GM21390 (cell line): ENCODE results near the gene AMPH.
"Not testable (repeated sequence)": the region's sequence is repeated elsewhere in the genome, so short reads cannot be mapped to it uniquely, and the experiment has no call there.

Experiments used
- ATAC-seq: cut with Tn5 transposase; IDR thresholded peaks from one replicate; pipeline ENCODE4 v1.9.1; 2021; ENCODE audit not compliant: unreplicated experiment

Gene AMPH

DNA sequence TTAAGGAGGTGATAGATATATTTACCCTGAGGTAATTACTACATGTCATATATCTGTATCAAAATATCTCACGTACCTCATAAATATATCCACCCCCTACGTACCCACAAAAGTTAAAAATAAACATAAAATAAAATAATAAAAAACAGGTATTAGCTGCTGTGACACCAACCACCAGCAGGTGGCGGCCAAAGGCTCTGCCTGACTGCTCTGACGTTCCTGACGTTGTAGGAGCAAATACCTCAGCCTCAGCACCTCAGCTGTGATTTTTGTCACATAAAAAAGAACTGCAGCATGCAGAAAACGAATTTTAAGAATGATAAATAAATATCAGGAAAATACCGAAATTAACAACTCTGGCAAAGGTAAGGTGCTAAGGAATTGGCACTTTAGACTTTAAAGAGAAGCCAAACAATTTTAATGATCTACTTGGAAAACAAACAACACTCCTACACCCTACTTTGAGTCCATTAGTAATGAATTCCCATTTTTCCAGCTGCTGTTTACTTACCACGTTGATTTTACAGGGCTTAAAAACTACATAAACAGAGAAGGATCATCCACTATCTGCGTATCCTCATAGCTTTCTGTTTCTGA lies 232.3 kb downstream of the AMPH start:
- ATAC-seq, result no peak

DNA sequence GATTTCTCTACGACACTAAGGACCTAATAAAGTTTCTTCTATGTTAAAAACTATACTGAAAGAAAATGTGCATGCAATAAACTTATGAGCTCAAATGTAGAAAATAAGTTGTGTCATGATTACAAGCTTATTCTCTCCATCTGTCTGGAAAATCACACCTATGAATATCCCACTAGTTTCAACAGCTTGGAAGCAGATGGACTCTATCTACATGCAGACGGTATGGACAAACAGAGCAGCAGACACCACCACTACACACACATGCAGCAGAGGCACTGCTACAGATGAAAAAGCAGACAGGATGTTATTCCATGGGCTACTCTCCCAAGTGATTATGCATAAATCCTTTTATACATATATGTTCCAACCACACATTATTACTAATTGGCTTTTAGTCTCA lies 234.3 kb downstream of the AMPH start:
- ATAC-seq, result no peak

DNA sequence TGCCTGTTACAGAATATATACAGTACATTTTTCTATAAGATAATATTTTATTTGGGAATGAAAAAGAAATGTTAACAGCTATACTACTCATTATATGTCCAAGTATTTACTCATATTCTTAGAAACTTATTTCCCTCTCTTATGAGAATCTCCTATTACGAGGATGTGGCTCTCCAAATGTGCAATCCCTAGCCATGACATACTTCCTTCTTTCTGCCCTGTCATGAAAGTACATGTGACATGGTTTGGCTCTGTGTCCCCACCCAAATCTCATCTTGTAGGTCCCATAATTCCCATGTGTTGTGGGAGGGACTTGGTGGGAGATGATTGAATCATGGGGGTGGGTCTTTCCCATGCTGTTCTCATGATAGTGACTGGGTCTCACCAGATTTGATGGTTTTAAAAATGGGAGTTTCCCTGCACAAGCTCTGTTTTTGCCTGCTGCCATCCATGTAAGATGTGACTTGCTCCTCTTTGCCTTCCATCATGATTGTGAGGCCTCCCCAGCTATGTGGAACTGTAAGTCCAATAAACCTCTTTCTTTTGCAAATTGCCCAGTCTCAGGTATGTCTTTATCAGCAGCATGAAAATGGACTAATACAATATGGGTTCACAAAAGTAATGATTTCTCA lies 235.1 kb downstream of the AMPH start:
- ATAC-seq, result not testable (repeated sequence)

DNA sequence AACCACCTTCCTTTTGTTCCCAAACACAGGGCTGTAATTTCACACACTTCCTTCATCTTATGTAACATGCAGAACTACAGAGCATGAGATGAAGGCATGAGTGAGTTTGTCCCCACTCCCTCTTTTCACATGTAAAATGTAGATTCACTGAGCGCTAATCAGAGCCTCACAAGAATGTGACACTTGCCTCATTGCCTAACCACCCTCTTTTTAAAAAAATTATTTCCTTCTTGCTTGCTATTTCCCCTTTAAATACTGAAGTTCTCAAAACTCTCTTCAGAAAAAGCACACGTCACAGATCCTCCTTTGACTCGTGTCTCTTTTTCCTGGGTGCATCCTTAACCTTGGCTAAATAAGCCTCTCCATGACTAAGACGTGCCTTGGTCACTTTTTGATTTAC lies 236.5 kb downstream of the AMPH start:
- no peak for ATAC-seq

DNA sequence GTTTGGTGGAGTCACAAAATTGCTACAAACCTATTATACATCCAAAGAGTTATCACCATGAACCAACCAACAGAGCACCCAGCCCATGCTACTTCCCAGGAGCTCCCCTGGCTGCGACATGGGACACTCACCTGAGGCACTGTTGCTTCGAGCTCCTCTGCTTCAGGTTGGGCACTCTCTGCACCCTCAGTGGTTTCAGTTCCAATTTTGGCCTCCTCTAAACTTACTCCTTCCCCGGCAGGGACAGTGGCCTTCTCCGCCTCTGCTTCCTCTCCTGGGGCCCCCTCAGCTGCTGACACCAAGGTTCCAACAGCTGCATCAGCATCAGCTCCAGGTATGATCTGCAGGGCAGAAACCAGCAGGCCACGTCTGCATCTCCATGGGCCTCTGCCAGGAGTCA lies 237.3 kb downstream of the AMPH start:
- peak; percentile 72 for ATAC-seq

DNA sequence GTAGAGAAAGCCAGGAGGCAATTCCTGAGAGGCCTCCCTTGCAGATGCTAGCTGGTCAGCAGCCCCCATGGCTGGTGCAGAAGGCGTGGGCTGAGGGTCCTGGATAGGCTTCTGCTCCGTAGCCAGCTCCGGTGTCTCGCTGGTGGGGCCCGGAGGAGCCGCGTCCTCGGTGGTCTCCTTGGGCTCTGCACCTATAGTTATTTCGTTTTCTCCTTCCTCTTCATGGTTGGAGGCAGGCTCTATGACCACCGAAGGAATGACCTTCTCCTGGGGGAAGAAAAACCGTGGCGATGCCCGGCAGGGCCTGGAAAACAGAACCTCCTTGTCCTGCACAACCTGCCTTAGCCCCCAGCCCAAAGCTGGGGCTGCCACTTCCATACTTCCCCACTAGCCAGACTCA lies 239.4 kb downstream of the AMPH start:
- ATAC-seq, result no peak

DNA sequence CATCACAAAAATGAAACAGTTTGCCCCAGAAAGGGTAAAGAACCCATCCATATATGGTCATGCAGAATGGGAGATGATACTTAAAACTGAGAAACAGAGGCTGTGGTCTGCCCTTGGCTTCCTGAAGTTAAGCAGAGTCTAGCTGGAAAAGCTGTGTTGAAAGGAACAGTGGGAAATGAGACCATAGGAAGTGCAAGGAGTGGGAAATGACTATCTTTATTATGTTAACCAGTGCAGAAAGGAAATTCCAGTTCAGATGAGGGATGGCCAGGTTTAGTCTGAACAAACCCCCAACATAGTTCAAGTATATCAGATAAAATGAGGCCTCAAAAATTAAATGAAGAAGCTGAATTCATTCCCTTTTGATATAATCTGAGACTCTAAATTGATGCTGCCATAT lies 245.5 kb downstream of the AMPH start:
- no peak for ATAC-seq

DNA sequence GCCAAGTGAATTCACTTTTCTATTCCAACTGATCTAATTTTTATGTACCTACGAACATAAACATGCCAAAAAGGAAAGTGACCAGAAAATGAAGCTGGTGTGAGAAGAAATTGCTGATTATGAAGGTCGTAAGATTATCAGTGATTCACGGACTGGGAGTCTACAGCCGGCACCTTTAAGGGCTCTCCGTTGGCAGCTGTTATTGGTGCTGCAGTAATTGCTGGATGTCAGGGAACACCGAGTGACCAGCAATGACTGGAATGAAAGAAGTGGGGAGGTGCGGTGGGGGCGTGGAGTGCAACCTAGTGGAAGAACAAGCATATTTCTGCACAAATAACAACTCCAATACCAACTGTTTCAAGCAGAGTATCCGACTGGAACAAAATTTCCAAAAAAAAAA lies 247.9 kb downstream of the AMPH start:
- ATAC-seq, result no peak

DNA sequence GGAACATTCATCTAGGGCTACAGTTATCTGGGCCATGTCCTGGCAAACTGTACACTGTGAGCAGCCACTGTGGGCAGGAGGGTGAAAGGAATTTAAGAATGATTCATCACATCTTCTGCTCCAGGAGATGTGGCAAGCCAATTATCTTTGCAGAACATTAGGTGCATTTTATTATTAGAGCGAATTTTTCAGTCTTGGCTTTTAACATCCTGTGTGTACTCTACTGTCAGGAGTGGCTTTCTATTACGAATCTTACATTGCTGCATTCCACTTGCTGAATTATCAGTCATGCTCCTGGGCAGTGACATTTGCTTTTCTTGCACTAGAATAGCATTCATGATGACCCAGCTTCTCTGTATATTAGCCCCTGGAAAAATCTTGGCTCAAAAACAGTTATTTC lies 248.5 kb downstream of the AMPH start:
- no peak for ATAC-seq

DNA sequence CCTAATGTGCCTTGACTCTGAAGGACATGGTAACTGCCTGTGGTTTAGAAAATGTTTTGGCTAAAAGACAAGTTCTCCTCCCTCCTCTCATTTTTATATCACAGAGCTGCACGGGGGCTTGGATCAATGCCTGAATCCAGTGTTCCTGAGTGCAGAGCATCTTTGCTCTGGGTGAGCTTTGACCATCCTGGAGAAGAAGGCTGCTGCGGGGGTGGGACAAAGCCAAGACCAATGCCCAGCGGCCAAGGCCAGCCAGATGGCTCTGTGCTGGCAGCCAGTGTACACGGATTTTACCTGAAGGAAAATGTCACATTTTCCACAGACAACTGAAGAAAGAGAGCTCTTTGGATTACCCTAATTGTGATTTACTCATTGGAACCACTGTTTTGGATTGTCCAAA lies 255.7 kb downstream of the AMPH start:
- no peak for ATAC-seq

DNA sequence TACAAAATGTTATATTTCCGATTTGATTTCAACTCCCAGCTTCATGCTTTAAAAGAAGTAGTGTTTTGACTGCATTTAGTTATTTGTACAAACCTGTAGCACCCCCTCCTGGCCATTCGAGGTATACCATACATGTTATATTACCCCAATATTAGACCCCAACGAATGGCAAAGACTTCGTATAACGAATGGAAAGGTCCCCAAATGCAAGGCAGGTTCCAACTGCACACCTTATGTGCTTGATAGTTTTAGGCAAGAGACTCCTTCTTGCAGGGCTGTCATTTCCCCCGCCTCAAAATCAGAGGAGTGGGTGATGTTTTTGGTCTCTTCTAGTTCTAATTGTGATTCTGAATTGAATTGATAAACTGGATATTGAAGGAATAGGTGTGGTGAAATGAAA lies 256.7 kb downstream of the AMPH start:
- ATAC-seq, result no peak

DNA sequence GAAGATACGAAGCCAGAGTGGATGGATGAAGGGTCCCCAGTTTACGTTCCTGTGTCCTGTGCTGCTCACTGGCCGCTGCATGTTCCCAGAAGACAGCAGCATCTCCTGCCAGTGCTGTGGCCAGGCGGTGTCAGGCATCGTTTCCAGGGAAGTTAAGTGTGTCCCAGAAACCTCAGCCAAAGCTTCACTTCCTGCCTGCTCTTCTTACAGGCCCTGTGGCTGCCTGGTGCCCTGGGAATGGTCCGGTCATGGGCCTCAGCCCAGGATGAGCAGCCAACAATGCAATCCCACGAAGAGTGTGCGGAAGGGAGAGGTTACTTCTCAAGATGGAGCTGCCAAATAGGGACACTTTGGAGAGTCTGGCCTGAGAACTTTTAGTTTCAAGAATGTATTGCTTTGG lies 258.0 kb downstream of the AMPH start:
- ATAC-seq, result no peak

DNA sequence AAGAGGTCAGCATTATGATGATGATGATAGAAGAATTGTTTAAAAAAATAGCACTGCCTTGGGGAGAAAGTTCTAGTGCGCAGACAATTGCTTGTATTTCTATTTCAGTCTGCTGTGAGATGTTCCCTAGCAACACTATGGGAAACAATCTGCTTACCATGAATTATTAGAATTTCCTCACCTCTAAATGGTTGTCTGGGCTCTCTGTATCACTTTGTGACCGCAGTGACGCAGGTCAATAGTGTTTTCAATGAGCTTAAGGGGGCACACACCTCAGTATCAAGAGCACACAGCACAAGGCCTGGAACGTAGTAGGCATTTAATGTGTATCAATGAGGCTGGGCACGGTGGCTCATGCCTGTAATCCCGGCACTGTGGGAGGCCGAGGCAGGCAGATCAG lies 258.9 kb downstream of the AMPH start:
- ATAC-seq, result no peak

DNA sequence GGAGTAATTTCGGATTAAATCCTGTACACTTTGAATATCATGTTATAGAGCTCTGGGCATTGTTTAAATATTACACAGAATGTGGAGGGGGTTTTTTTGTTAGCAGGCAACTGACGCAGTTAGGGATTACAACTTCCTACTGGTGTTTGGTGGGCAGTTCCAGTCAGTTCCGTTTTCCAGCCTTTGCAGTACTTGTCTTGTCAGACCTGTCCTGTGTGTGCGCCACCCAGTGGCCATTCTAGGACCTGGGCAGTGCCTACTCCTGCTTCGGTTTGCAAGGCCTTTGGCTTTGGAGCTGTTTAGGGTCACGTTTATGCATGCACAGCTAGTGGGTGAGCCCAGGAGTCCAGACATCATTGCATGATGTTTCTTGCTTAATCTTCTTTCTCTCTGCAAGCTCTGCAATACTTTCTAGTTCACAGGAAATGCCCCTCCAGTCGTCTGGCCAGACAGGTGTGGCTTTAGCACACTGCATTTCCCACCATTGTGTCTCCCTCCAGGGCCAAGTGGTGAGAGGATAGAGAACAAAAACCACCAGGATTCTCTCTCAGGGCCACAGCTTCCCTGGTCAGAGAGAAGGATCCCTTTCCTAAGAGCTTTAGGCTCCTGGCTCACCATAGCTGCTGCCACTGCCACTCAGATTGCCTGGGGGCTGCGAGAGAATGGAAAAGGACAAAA lies 261.2 kb downstream of the AMPH start:
- ATAC-seq, result peak; percentile 78

DNA sequence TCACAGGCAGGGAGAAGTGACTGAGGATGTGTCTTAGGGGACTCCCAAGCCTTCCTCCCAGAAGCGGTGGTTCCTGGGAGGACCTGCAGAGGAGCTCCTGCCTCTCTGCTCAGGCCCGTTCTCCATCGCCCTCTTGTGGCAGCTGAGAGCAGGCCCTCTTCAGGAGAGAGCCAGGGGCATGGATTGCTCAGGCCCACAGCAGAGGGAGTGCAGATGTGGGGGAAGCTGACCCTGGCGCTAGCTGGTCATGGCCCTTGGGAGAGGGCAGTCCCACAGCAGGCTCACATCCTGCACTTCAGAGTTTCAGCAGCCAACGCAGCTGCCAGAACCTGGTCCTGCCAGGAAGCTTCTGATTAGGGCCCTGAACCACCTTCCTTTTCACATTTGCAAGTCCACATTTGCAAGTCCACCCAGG lies 263.0 kb downstream of the AMPH start:
- ATAC-seq, result peak; percentile 44

DNA sequence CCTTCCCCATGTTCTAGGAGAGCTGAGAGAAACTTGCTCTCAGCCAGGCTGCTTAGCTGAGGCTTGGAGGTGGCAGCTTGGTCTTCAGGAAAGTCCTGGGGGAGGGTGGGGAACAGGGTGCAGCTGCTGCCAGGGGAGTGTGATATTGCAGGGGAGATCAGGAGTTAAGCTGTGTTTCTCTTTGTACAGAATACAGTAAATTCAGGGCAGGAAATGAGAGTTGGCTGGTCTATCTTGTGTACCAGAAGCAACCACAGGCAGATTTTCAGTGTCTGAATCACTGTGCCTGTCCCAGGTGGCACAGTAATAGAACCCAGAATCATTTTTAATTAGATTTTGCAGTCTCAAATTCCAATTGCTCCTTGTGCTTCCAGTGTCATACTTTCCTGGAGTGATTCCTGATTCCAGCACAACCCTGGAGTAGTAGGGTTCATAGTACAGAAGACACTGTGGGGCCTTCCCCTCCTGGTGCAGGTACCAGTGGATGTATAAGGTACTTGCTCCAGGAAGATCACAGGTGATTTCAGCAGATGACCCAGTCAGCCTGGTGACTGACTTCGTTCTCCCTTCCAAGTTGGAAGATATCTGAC lies 263.8 kb downstream of the AMPH start:
- ATAC-seq, result peak; percentile 71

DNA sequence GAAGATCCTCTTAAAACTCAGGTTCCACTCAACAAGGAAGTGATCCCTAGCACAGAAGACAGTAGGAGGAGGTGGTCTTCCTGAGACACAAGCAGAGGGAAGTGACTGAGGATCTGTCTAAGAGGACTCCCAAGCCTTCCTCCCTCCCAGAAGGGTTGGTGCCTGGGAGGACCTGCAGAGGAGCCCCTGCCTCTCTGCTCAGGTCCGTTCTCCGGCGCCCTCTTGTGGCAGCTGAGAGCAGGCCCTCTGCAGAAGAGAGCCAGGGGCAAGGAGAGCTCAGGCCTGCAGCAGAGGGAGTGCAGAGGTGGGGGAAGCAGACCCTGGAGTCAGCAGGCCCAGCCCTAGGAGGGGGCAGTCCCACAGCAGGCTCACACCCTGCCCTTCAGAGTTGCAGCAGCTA lies 267.8 kb downstream of the AMPH start:
- ATAC-seq, result not testable (repeated sequence)

DNA sequence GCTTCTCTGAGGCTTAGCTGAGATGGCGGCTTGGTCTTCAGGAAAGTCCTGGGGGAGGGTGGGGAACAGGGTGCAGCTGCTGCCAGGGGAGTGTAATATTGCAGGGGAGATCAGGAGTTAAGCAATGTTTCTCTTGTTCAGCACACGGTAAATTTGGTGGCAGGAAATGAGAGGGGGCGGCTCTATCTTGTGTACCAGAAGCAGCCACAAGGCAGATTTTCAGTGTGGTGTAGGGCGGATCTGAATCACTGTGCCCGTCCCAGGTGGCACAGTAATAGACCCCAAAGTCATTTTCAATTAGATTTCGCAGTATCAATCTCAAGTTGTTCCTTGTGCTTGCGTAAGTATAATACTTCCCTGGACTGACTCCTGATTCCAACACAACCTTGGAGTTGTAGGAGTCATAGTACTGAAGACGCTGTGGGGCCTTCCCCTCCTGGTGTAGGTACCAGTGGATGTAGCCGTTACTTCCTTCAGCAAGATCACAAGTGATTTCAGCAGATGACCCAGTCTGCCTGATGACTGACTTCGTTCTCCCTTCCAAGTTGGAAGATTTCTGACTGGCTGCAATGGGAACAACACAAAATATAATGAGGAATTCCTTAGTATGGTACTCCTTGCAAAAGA lies 268.4 kb downstream of the AMPH start:
- ATAC-seq, result peak; percentile 46

DNA sequence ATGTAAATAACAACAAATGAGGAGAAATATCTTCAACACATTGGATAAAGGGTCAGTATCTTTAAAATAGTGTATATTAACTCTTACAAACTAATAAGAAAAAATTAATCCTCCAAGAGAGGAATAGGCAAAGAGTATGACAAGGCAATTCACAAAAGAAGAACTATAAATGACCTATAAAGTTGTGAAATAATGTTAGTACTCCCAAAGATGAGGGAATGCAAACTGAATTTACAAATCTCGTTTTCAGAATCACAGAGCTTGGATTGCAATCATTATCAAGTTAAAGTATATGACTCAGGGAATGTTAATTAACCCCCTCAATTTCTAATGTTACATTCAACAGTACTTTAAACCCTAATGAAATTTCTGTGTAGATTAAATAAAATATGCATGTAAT lies 270.4 kb downstream of the AMPH start:
- ATAC-seq, result no peak

DNA sequence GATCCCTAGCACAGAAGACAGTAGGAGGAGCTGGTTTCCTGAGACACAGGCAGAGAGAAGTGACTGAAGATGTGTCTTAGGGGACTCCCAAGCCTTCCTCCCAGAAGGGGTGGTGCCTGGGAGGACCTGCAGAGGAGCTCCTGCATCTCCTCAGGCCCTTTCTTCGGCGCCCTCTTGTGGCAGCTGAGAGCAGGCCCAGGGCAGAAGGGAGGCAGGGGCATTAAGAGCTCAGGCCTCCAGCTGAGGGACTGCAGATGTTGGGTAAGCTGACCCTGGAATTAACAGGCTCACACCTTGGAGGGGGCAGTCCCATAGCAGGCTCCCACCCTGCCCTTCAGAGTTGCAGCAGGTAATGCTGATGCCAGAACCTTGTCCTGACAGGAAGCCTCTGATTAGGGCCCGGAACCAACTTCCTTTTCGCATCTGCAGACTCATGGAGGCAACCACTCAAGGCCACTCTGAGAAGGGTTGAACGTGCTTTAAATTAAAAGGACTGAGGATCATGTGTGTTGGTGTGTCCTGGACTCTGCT lies 272.0 kb downstream of the AMPH start:
- peak; percentile 64 for ATAC-seq

DNA sequence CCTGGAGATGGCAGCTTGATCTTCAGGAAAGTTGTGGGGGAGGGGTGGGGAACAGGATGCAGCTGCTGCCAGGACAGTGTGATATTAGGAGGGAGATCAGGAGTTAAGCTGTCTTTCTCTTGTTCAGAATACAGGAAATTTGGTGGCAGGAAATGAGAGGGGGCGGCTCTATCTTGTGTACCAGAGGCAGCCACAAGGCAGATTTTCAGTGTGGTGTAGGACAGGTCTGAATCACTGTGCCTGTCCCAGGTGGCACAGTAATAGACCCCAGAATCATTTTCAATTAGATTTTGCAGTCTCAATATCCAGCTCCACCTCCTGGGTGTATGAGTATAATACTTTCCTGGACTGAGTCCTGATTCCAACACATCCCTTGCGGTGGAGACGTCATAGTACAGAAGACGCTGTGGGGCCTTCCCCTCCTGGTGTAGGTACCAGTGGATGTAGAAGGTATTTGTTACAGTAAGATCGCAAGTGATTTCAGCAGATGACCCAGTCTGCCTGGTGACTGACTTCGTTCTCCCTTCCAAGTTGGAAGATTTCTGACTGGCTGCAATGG lies 272.8 kb downstream of the AMPH start:
- ATAC-seq, result not testable (repeated sequence)
